ENCODE results near the gene TIPARP. TPM values are rescaled to one million over a fixed set of nuclear protein-coding genes. Genes with fewer than 3 reads are reported as not detected.
"Not testable (repeated sequence)": the region's sequence is repeated elsewhere in the genome, so short reads cannot be mapped to it uniquely, and the experiment has no call there.

The TIPARP gene
- total RNA-seq, 1 donor from 2014 or later, result 13.4 TPM

- H3K4me1 Mint-ChIP-seq, result peaks cover 13% of the 10 kb centered on the region
- H3K27ac Mint-ChIP-seq (ENCODE audit: unreplicated experiment), result no peak overlapping the region
- peaks cover 2% of the 10 kb centered on the region for H3K9me3 Mint-ChIP-seq
- TF ChIP-seq CTCF (conservative IDR thresholded peaks at IDR 0.05), result no peak
- H3K4me3 Mint-ChIP-seq, result no peak overlapping the region
- no peaks in the 10 kb centered on the region for H3K36me3 Mint-ChIP-seq (ENCODE audit: low read depth)
- no peak for DNase-seq (ENCODE audit: low read depth, low spot score)
- H3K27me3 Mint-ChIP-seq (ENCODE audit: low read depth), result no peaks in the 10 kb centered on the region
Observed at GRCh38 chr3:156731813-156732212, 57.4 kb downstream of the TIPARP start.

GRCh38 chr3:156732261-156732660 is 57.9 kb downstream of the TIPARP start:
- no peak overlapping the region for H3K27ac Mint-ChIP-seq (ENCODE audit: unreplicated experiment)
- no peak for TF ChIP-seq CTCF (conservative IDR thresholded peaks at IDR 0.05)
- no peak for DNase-seq (ENCODE audit: low read depth, low spot score)
- H3K4me1 Mint-ChIP-seq, result peaks cover 13% of the 10 kb centered on the region
- no peaks in the 10 kb centered on the region for H3K36me3 Mint-ChIP-seq (ENCODE audit: low read depth)
- no peaks in the 10 kb centered on the region for H3K27me3 Mint-ChIP-seq (ENCODE audit: low read depth)
- peaks cover 2% of the 10 kb centered on the region for H3K9me3 Mint-ChIP-seq
- no peak overlapping the region for H3K4me3 Mint-ChIP-seq

GRCh38 chr3:156732715-156733421 is 58.5 kb downstream of the TIPARP start:
- H3K27ac Mint-ChIP-seq (ENCODE audit: unreplicated experiment), result no peak overlapping the region
- no peaks in the 10 kb centered on the region for H3K36me3 Mint-ChIP-seq (ENCODE audit: low read depth)
- no peak overlapping the region for H3K4me3 Mint-ChIP-seq
- DNase-seq (ENCODE audit: low read depth, low spot score), result no peak
- peaks cover 12% of the 10 kb centered on the region for H3K4me1 Mint-ChIP-seq
- TF ChIP-seq CTCF (conservative IDR thresholded peaks at IDR 0.05), result no peak
- H3K27me3 Mint-ChIP-seq (ENCODE audit: low read depth), result no peaks in the 10 kb centered on the region
- H3K9me3 Mint-ChIP-seq, result peaks cover 2% of the 10 kb centered on the region

- not testable (repeated sequence) for H3K9me3 Mint-ChIP-seq; H3K4me1 Mint-ChIP-seq; DNase-seq (ENCODE audit: low read depth, low spot score); H3K27me3 Mint-ChIP-seq (ENCODE audit: low read depth); H3K27ac Mint-ChIP-seq (ENCODE audit: unreplicated experiment); H3K36me3 Mint-ChIP-seq (ENCODE audit: low read depth); H3K4me3 Mint-ChIP-seq
Observed at GRCh38 chr3:156734661-156735060, 60.3 kb downstream of the TIPARP start.

GRCh38 chr3:156735471-156735870 is 61.1 kb downstream of the TIPARP start:
- Mint-ChIP-seq H3K27me3 (ENCODE audit: low read depth) (no peaks in the 10 kb centered on the region), H3K36me3 (ENCODE audit: low read depth) (no peaks in the 10 kb centered on the region), H3K4me3 (no peak overlapping the region), H3K9me3 (peaks cover 2% of the 10 kb centered on the region), H3K4me1 (peaks cover 6% of the 10 kb centered on the region), H3K27ac (ENCODE audit: unreplicated experiment) (no peak overlapping the region)
- no peak for DNase-seq (ENCODE audit: low read depth, low spot score)
- no peak for TF ChIP-seq CTCF (conservative IDR thresholded peaks at IDR 0.05)

- H3K27ac Mint-ChIP-seq (ENCODE audit: unreplicated experiment); H3K27me3 Mint-ChIP-seq (ENCODE audit: low read depth); H3K9me3 Mint-ChIP-seq; H3K4me3 Mint-ChIP-seq; H3K4me1 Mint-ChIP-seq; H3K36me3 Mint-ChIP-seq (ENCODE audit: low read depth); DNase-seq (ENCODE audit: low read depth, low spot score): not testable (repeated sequence)
Observed at GRCh38 chr3:156737049-156737448, 62.7 kb downstream of the TIPARP start.
